BJ (cell line): Measurements from ENCODE around the gene GPR17. TPM values are rescaled to one million over a fixed set of nuclear protein-coding genes. Genes with fewer than 3 reads are reported as not detected.

ENCODE experiments used
- CTCF ChIA-PET: fragments of 350-600 bp; formaldehyde crosslinking; extraction: SDS; loops from one replicate; lab custom pipeline; 2021; ENCODE audit warnings: antibody characterized with exemption, inconsistent platforms; lab: Yijun Ruan, JAX
- POLR2A ChIA-PET: fragments of 300-600 bp; sonication (Branson Sonifier 250); formaldehyde crosslinking; extraction: SDS; loops from one replicate; lab custom pipeline; 2021; ENCODE audit warnings: antibody characterized with exemption; lab: Charles Lee
- DNase-seq: peaks from one replicate; pipeline ENCODE4 v3.0.0-alpha.2; 2011; ENCODE audit warnings: low read depth
- H3K27me3 ChIP-seq: 2 replicates; pipeline ENCODE4 v1.6.0; 2011; ENCODE audit warnings: low read length; ENCODE audit not compliant: control insufficient read depth, insufficient read depth
- H3K36me3 ChIP-seq: 2 replicates; pipeline ENCODE4 v1.5.1; 2011; ENCODE audit warnings: low read length; ENCODE audit not compliant: control insufficient read depth, insufficient read depth
- H3K4me3 ChIP-seq: 2 replicates; pipeline ENCODE4 v1.5.1; 2011; ENCODE audit warnings: low read depth, mild to moderate bottlenecking, control low read depth, low read length
- CTCF ChIP-seq: IDR thresholded peaks from 2 replicates; pipeline ENCODE4 v1.5.1; 2011; ENCODE audit warnings: low read depth, mild to moderate bottlenecking, control low read depth, inconsistent platforms, low read length, moderate library complexity; ENCODE audit not compliant: insufficient read depth
- polyA plus RNA-seq: library from polyadenylated mRNA; depleted of rRNA; stranded (reverse); fragments of >200 nt; gene quantifications from 2 replicates; pipeline ENCODE4 v1.2.3, GENCODE V29; 2011

Gene GPR17
- polyA plus RNA-seq, 1 experiment = not detected

GRCh38 chr2:127658641-127659407, 12.9 kb downstream of the GPR17 start:
- CTCF ChIA-PET = interaction anchor here (0.6 kb wide), 1 partner anchor 16 kb away, joined by 4 read pairs; no protein-coding TSS in a partner anchor

GRCh38 chr2:127659408-127660290, 13.7 kb downstream of the GPR17 start:
- no peak for DNase-seq
- peaks cover 21% of the 10 kb centered on the region for H3K36me3 ChIP-seq
- no peak overlapping the region for H3K4me3 ChIP-seq
- ChIA-PET CTCF (interaction anchor here (0.6 to 1.1 kb wide), 2 partner anchors 15 to 68 kb away, joined by 3 to 4 read pairs; no protein-coding TSS in a partner anchor), POLR2A (no interaction called here)
- H3K27me3 ChIP-seq = no peaks in the 10 kb centered on the region
- TF ChIP-seq CTCF = no peak

More at GRCh38 chr2:127658641-127659407, 12.9 kb downstream of the GPR17 start:
- no peaks in the 10 kb centered on the region for H3K27me3 ChIP-seq
- no peak overlapping the region for H3K4me3 ChIP-seq
- H3K36me3 ChIP-seq = peaks cover 23% of the 10 kb centered on the region
- TF ChIP-seq CTCF = no peak
- POLR2A ChIA-PET = no interaction called here
- no peak for DNase-seq

- H3K27me3 ChIP-seq = no peaks in the 10 kb centered on the region
- H3K4me3 ChIP-seq = no peak overlapping the region
- ChIA-PET POLR2A (no interaction called here), CTCF (interaction anchor here (1.1 kb wide), 1 partner anchor 69 kb away, joined by 3 read pairs; no protein-coding TSS in a partner anchor)
- H3K36me3 ChIP-seq = peaks cover 19% of the 10 kb centered on the region
- no peak for DNase-seq
- no peak for TF ChIP-seq CTCF
These were observed 14.3 kb downstream of the GPR17 start for GRCh38 chr2:127660291-127660578.

GRCh38 chr2:127661072-127661649, 15.2 kb downstream of the GPR17 start:
- H3K4me3 ChIP-seq = no peak overlapping the region
- POLR2A ChIA-PET = no interaction called here
- no peaks in the 10 kb centered on the region for H3K27me3 ChIP-seq
- CTCF ChIA-PET = interaction anchor here (0.8 kb wide), 1 partner anchor 40 kb away, joined by 3 read pairs; no protein-coding TSS in a partner anchor
- DNase-seq = no peak
- TF ChIP-seq CTCF = no peak
- peaks cover 16% of the 10 kb centered on the region for H3K36me3 ChIP-seq

DNA sequence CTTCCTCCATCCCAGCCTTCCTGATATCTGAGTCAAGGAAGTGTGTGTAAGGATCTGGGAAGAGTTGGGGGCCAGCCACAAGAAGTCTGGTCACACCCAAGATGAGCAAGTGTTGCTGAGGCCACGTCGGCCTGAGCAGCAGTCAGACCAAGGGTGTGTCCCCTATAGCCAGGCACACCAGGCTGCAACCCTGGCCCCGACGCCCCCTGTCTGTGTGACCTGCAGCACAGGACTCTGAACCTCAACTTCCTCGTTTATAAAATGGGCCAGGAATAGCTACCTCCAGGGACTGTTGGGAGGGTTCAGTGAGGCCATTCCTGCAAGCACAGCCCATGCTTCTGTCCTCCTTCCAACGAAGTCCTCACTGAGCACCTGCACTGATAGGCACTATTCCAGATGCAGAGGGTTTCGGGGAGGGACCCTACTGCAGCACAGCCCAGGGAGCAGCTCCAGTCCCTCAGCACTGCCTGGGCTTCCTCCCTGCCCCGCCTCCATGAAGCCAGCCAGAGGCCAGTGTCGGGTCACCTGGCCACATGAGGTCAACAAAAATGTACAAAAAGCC, 16.1 kb downstream of the GPR17 start:
- DNase-seq = no peak
- POLR2A ChIA-PET = no interaction called here
- no peak for TF ChIP-seq CTCF
- CTCF ChIA-PET = interaction anchor here (0.8 to 1.3 kb wide), 3 partner anchors 12 to 70 kb away, joined by 3 to 5 read pairs (median 3); no protein-coding TSS in a partner anchor
- H3K36me3 ChIP-seq = peaks cover 12% of the 10 kb centered on the region
- no peak overlapping the region for H3K4me3 ChIP-seq
- H3K27me3 ChIP-seq = no peaks in the 10 kb centered on the region
